ACC112 (cell line): ENCODE data around the gene HRH2.

ENCODE experiments used
- H2AFZ ChIP-seq: fragments of 200-600 bp; sonication (generic); one replicate; pipeline ENCODE4 v1.6.0; 2017; ENCODE audit warnings: antibody characterized with exemption, low read length; ENCODE audit not compliant: unreplicated experiment
- H3K27ac ChIP-seq: fragments of 200-600 bp; sonication (generic); 2 replicates; pipeline ENCODE4 v1.5.1; 2014; ENCODE audit warnings: low read depth, mild to moderate bottlenecking, antibody characterized with exemption, low read length, moderate library complexity
- H3K27me3 ChIP-seq: fragments of 200-600 bp; sonication (generic); 2 replicates; pipeline ENCODE4 v1.6.1; 2014; ENCODE audit warnings: mild to moderate bottlenecking, antibody characterized with exemption, low read length, moderate library complexity, mixed read lengths; ENCODE audit not compliant: insufficient read depth
- H3K36me3 ChIP-seq: fragments of 200-600 bp; sonication (generic); 2 replicates; pipeline ENCODE4 v1.6.1; 2016; ENCODE audit warnings: mild to moderate bottlenecking, antibody characterized with exemption, low read length, moderate library complexity, mixed read lengths; ENCODE audit not compliant: insufficient read depth
- H3K4me1 ChIP-seq: fragments of 200-600 bp; sonication (generic); one replicate; pipeline ENCODE4 v1.6.1; 2016; ENCODE audit warnings: low read length, mixed read lengths; ENCODE audit not compliant: insufficient read depth, unreplicated experiment, control insufficient read depth
- H3K4me3 ChIP-seq: fragments of 200-600 bp; sonication (generic); 2 replicates; pipeline ENCODE4 v1.5.1; 2014; ENCODE audit warnings: mild to moderate bottlenecking, low read depth, low read length
- H3K79me2 ChIP-seq: fragments of 200-600 bp; sonication (generic); one replicate; pipeline ENCODE4 v1.6.0; 2016; ENCODE audit warnings: low read length; ENCODE audit not compliant: control insufficient read depth, unreplicated experiment, insufficient read depth

Gene HRH2

DNA sequence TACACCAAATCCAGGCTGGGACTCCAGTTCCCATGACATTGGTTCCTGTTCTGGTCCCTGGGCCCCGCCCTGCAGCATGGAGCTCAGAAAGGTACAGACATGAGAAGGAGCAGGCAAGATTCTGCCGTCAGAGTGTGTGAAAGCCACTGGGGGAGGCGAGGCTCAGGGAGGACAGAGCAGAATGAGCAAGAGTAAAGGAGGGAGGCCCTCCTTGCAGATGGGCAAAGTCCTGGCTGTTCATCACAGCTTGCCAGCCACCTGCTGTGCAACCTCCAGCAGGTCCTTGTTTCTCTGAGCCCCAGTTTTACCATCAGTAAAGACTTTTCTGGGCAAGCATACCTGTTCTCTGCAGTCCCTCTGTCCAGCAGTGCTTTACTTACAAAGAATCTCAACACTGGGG lies 73.3 kb downstream of the HRH2 start:
- H3K4me1 ChIP-seq, result peaks cover 3% of the 10 kb centered on the region
- H2AFZ ChIP-seq, result no peak overlapping the region
- H3K27me3 ChIP-seq, result peaks cover 69% of the 10 kb centered on the region
- no peaks in the 10 kb centered on the region for H3K79me2 ChIP-seq
- no peaks in the 10 kb centered on the region for H3K36me3 ChIP-seq
- H3K27ac ChIP-seq, result no peak overlapping the region
- H3K4me3 ChIP-seq, result no peak overlapping the region

DNA sequence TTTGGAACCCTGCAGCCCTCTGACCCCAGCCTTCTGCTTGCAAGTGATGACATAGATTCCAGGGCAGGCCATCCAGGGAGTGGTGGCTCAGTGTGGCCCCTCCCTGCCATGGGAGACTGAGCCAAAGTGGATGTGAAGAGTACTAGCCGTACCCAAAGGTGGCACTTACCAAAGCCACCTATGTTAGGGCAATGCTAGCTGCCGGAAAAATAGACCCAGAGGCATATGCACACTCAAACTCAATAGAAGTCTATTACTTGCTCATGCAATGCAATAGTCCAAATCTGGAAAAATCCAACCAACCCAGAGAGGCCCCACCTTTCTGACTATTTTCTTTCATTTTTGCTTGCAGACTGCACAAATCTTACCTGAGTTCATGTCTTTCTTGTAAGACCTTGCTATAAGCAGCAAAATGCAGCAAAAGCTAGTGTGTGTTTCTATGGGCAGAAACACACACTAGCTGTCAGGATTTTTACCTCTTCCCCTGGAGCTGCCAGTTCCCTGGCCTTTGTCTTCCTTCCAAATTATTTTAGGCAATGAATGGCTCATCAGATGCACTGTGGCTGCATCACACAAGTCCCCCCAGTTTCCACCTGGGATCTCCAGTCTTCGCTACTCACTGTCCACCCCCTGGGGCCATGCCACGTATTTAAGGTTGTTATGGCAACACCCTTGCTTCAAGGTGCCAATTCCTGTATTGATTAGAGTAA lies 74.0 kb downstream of the HRH2 start:
- Histone ChIP-seq H3K36me3 (no peaks in the 10 kb centered on the region), H3K4me3 (no peak overlapping the region), H3K4me1 (peaks cover 3% of the 10 kb centered on the region)

DNA sequence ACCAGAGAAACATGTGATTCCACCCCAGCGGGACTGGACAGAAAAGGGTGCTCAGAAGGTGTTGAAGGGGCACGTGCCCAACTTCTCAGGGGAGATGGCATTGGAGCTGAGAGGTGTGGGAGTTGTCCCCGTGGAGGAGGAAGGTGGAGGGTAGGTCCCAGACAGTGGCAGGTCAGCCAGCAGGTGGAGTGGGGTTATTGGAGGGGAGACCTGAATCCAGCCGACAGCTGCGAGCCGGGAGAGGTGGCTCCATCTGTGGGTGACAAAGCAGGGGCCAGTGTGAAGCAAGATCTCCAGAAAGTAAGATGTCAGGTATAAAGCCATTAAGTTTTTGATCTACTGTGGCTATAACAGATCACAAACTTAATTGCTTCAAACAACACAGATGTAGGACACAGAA lies 75.1 kb downstream of the HRH2 start:
- peaks cover 3% of the 10 kb centered on the region for H3K4me1 ChIP-seq
- H3K27me3 ChIP-seq, result peaks cover 79% of the 10 kb centered on the region
- no peak overlapping the region for H3K27ac ChIP-seq
- no peak overlapping the region for H2AFZ ChIP-seq
- H3K79me2 ChIP-seq, result no peaks in the 10 kb centered on the region
- no peaks in the 10 kb centered on the region for H3K36me3 ChIP-seq
- no peak overlapping the region for H3K4me3 ChIP-seq

More for the DNA sequence above, 74.0 kb downstream of the HRH2 start:
- H2AFZ ChIP-seq, result no peak overlapping the region
- H3K27me3 ChIP-seq, result peaks cover 73% of the 10 kb centered on the region
- no peak overlapping the region for H3K27ac ChIP-seq
- no peaks in the 10 kb centered on the region for H3K79me2 ChIP-seq

DNA sequence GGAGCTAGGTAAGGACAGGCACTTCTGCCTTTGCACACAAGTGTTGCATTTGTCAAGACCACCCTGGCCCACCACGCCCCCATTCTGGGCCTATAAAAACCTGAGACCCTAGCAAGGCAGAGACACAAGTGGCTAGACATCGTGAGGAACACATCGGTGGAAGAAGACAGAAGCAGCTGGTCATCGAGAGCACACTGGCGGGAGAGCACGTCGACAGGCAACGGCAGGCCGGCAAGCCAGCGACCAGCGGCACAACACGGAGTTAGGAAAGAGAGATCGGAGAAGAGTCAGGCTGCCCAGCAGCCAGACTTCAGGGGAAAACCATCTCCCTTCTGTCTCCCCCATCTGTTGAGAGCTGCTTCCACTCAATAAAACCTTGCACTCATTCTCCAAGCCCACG lies 76.1 kb downstream of the HRH2 start:
- Histone ChIP-seq H3K79me2 (no peaks in the 10 kb centered on the region), H3K36me3 (no peaks in the 10 kb centered on the region), H3K4me1 (peaks cover 3% of the 10 kb centered on the region), H2AFZ (no peak overlapping the region), H3K27me3 (peaks cover 82% of the 10 kb centered on the region), H3K4me3 (no peak overlapping the region), H3K27ac (no peak overlapping the region)

DNA sequence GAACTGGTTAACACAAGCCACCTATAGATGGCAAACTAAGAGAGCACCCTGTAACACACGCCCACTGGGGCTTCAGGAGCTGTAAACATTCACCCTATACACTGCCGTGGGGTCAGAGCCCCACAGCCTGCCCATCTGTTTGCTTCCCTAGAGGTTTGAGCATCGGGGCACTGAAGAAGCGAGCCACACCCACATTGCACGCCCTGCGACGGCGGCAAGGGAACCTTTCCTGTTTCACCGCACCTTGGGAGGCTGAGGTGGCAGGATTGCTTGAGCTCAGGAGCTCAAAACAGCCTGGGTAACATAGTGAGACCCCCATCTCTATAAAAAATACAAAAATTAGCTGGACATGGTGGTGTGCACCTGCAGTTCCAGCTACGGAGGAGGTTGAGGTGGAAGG lies 76.6 kb downstream of the HRH2 start:
- peaks cover under 1% of the 10 kb centered on the region for H3K4me1 ChIP-seq
- no peaks in the 10 kb centered on the region for H3K79me2 ChIP-seq
- H2AFZ ChIP-seq, result no peak overlapping the region
- no peak overlapping the region for H3K4me3 ChIP-seq
- no peak overlapping the region for H3K27ac ChIP-seq
- H3K36me3 ChIP-seq, result no peaks in the 10 kb centered on the region
- peaks cover 82% of the 10 kb centered on the region for H3K27me3 ChIP-seq

DNA sequence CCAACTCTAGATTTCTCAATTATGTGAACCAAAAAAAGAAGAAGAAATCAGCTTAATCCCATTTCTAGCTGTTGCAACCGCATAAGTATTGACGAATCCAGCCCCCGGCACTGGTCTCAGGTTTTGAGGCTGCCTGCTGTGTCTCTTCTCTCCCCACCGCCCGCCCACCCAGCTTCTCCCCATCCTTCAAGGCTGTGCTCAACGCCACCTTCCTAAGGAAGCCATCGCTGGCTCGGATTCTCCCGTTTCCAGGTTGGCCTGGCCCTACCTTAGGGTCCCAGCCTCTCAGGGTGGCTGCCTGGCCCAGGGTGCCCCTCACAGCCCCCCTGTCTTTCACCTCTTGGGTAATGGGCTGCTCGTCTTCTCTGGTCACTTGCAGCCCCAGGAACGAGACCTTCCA lies 77.8 kb downstream of the HRH2 start:
- Histone ChIP-seq H3K27ac (no peak overlapping the region), H3K36me3 (no peaks in the 10 kb centered on the region), H3K79me2 (no peaks in the 10 kb centered on the region), H3K27me3 (peaks cover 86% of the 10 kb centered on the region), H3K4me3 (no peak overlapping the region), H3K4me1 (no peaks in the 10 kb centered on the region), H2AFZ (no peak overlapping the region)

DNA sequence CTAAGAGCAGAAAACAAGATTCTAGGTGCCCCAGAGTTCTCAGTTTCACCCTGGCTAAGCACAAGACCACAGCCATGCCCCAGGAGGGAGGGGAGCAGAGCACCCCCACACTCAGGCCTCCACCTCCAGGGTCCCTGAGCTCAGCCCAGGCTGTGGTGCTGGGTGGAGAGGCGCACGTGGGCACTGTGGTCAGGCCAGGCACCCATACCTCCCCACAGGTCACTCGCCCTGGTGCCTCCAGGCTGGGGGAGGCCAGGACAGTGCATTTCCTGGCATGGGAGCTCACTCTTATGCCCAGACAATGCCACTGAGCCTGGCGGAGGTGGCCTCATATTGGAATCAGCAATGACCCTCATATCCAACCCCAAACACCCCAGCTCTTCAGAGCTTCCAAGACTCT lies 78.8 kb downstream of the HRH2 start:
- no peaks in the 10 kb centered on the region for H3K36me3 ChIP-seq
- no peaks in the 10 kb centered on the region for H3K79me2 ChIP-seq
- no peak overlapping the region for H2AFZ ChIP-seq
- H3K27ac ChIP-seq, result no peak overlapping the region
- H3K4me3 ChIP-seq, result no peak overlapping the region
- no peaks in the 10 kb centered on the region for H3K4me1 ChIP-seq
- peaks cover 86% of the 10 kb centered on the region for H3K27me3 ChIP-seq

DNA sequence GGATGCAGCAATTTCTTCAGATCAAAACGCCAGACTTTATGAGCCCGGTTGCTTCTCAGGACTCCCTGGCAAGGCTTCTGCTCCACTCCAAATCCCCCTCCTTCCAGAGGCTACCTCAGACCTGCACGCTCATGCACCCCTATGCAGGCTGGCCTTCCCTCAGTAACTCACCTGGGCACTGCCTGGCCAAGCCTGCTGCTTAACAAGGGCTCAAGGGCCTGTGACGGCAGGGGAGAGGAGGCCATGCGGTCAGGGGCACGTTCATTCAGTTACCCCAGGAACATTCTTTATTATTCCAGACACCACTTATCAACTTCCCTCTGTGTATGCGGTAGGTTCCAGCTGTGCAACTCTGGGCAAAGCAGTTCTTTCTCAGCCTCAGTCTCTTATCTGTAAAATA lies 79.6 kb downstream of the HRH2 start:
- Histone ChIP-seq H3K4me3 (no peak overlapping the region), H3K36me3 (no peaks in the 10 kb centered on the region), H2AFZ (no peak overlapping the region), H3K79me2 (no peaks in the 10 kb centered on the region), H3K4me1 (no peaks in the 10 kb centered on the region), H3K27ac (no peak overlapping the region), H3K27me3 (peaks cover 84% of the 10 kb centered on the region)

DNA sequence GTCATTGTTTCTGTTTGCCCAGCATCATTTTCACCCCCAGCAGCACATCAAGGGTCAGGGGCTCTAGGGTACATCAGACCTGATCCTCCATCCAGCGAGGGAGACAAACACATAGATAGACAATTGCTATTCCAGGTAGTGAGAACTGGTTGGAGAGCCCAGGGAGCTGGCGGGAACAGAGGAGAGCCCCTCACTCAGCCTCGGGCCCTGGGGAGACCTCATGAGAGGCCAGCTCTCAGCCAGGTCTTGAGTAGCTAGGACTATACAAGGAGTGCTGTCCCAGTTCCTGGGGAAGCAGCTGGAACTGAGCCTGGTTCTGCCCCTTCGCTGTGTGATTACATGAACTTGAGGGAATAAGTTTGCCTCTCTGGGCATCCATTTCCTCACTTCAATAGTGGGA lies 80.3 kb downstream of the HRH2 start:
- no peak overlapping the region for H3K4me3 ChIP-seq
- no peak overlapping the region for H2AFZ ChIP-seq
- peaks cover 83% of the 10 kb centered on the region for H3K27me3 ChIP-seq
- no peaks in the 10 kb centered on the region for H3K36me3 ChIP-seq
- H3K79me2 ChIP-seq, result no peaks in the 10 kb centered on the region
- H3K4me1 ChIP-seq, result no peaks in the 10 kb centered on the region
- no peak overlapping the region for H3K27ac ChIP-seq

DNA sequence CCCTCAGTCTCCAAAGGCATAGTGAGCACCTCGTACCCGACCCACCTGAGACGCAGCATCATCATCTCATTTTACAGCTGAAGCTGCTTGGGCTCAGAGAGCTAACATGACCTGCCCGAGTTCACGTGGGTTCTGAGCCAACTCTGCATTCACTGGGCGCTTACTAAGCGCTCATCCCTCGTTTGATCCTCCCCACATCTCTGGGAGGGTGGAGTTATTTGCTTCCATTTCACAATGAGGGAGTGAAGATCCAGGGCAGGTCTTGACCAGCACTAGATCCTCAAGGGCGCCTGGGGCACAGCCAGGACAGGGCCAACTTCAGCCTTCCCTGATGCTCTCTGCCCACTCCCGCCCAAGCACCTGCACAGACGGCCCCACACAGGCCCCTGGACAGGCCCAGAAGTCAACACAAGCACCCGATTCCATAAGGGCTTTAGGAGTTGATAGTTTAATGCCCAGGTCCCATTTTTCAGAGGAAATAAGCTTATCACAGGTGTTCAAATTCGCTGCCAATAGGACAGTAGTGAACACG lies 80.8 kb downstream of the HRH2 start:
- Histone ChIP-seq H3K79me2 (no peaks in the 10 kb centered on the region), H2AFZ (no peak overlapping the region), H3K4me3 (no peak overlapping the region), H3K27me3 (peaks cover 78% of the 10 kb centered on the region), H3K4me1 (no peaks in the 10 kb centered on the region), H3K27ac (no peak overlapping the region), H3K36me3 (no peaks in the 10 kb centered on the region)

DNA sequence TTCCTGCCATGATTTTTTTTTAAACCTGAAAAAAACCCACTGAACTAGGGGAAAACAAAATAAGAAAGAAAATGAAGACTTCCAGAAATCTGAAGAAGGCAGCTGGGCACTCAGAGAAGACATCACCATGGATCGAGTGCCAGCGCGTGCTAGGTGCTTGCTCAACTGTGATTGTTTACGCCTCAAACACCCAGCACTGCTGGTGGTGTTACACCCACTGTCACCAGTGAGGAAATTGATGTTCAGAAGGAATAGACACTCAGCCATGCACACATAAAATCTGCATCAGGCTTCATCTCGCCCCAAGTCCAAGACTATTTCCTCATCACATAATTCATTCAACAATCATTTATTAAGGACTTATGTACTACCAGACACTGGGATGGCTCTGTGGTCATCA lies 82.1 kb downstream of the HRH2 start:
- Histone ChIP-seq H3K4me3 (no peak overlapping the region), H3K4me1 (no peaks in the 10 kb centered on the region), H3K79me2 (no peaks in the 10 kb centered on the region), H3K27me3 (peaks cover 69% of the 10 kb centered on the region), H3K27ac (no peak overlapping the region), H2AFZ (no peak overlapping the region), H3K36me3 (no peaks in the 10 kb centered on the region)
